Pancreas (tissue), 10 donors: ENCODE data around the gene DNAJC16. TPM values are rescaled to one million over a fixed set of nuclear protein-coding genes. Genes with fewer than 3 reads are reported as not detected.

ENCODE experiments used
- ATAC-seq, 4 donors: fragments of 200-7000 bp; cut with Tn5 transposase; one replicate each; pipeline versions ENCODE4 v1.8.0 to v1.9.1; 2020; ENCODE audit warnings: mild to moderate bottlenecking in 4 of 4, moderate library complexity in 4 of 4
- DNase-seq, 6 donors: peaks; one replicate each; pipeline ENCODE4 v3.0.0-alpha.2; 2020
- FAIRE-seq: peaks from 2 replicates; lab custom pipeline; 2012; peaks lifted over from hg19 to GRCh38; lab: Jason Lieb, UNC
- H3K27ac ChIP-seq, 4 donors: fragments of 200-600 bp; sonication (generic); 1 replicate in 3 of 4; 2 replicates in 1 of 4; pipeline versions ENCODE4 v1.5.0 to v1.8.0; 2020
- H3K27me3 ChIP-seq, 4 donors: fragments of 200-600 bp; one replicate each; pipeline ENCODE4 v1.8.0; 2021
- H3K36me3 ChIP-seq, 3 donors: fragments of 200-600 bp; sonication (generic) in 1 of 3; one replicate each; pipeline versions ENCODE4 v1.5.0 to v1.8.0; 2020 to 2021
- H3K4me1 ChIP-seq, 3 donors: fragments of 200-600 bp; one replicate each; pipeline ENCODE4 v1.8.0; 2021
- H3K4me3 ChIP-seq, 4 donors: fragments of 200-600 bp; sonication (generic) in 2 of 4; one replicate each; pipeline versions ENCODE4 v1.5.0 to v1.8.0; 2020 to 2021
- H3K9me3 ChIP-seq, 4 donors: fragments of 200-600 bp; one replicate each; pipeline ENCODE4 v1.8.0; 2021
- WGBS, 2 donors: extraction: QIAGEN DNeasy Blood & Tissue Kit; methylation state at CpG; one replicate each; pipeline ENCODE4 v1.1.7; 2013; 5-methylcytosine and 5-hydroxymethylcytosine counted together
- intact Hi-C, 3 donors: fragments of 100-400 bp; cut with DNase I; formaldehyde crosslinking; loops; one replicate each; pipeline versions ENCODE4 v1.11.1 to v1.14.2; 2022
- polyA plus RNA-seq, 2 donors: library from polyadenylated mRNA; stranded (reverse); fragments of 200-250 nt; gene quantifications; one replicate each; pipeline ENCODE4 v1.2.3, GENCODE V29; 2013
- total RNA-seq, 6 donors: library from RNA; stranded (reverse); fragmentation: NEBNext Ultra II Directional in 4 of 6; extraction: Animal tissue kit (Norgen Biotek cat#: 25700) in 4 of 6; gene quantifications; one replicate each; pipeline versions ENCODE4 v1.2.1 to v1.2.4, GENCODE V29; 2021 to 2023
- TF ChIP-seq, protein P1 (sequence below), 4 donors: fragments of 200-600 bp; sonication (generic) in 3 of 4; IDR thresholded peaks; one replicate each; pipeline versions ENCODE4 v1.5.0 to v1.8.0; 2021; ENCODE audit warnings: antibody characterized with exemption in 4 of 4
- donor health status: healthy with polysubstance abuse.
- donor health status: DM: no; HTN: no; CAD: no; lungs with moderate emphysema.
- donor health status: DM: no; HTN: no; CAD: no.
- donor health status: control.
- donor health status: control.
- donor health status: Bipolar disorder and iron deficiency.
- donor health status: DM: yes; HTN: yes; CAD: no.
- donor health status: DM: no; HTN: no; CAD: no.
- donor health status: DM: no; HTN: no; CAD: no.
- donor health status: DM: yes; HTN: yes; CAD: no.

The DNAJC16 gene
- total and polyA plus RNA-seq, 8 donors = 5.0 to 16.2 (median 9.9) TPM

GRCh38 chr1:15526021-15526489, 593 bp upstream of the DNAJC16 start:
- FAIRE-seq (no peak), ATAC-seq (no peak), DNase-seq (peak in 2 of 6 donors; percentile 41 to 55)
- intact Hi-C loops = no loop called here
- Histone ChIP-seq H3K27me3 (no peaks in the 10 kb centered on the region), H3K27ac (peak overlapping the region; percentile 72 to 97 (median 90)), H3K36me3 (no peaks in the 10 kb centered on the region), H3K9me3 (no peaks in the 10 kb centered on the region), H3K4me1 (peaks cover 19 to 28% (median 22%) of the 10 kb centered on the region in 3 donors), H3K4me3 (peak overlapping the region in 2 of 4 donors; percentile 79 to 89)
- TF ChIP-seq, protein P1, sequence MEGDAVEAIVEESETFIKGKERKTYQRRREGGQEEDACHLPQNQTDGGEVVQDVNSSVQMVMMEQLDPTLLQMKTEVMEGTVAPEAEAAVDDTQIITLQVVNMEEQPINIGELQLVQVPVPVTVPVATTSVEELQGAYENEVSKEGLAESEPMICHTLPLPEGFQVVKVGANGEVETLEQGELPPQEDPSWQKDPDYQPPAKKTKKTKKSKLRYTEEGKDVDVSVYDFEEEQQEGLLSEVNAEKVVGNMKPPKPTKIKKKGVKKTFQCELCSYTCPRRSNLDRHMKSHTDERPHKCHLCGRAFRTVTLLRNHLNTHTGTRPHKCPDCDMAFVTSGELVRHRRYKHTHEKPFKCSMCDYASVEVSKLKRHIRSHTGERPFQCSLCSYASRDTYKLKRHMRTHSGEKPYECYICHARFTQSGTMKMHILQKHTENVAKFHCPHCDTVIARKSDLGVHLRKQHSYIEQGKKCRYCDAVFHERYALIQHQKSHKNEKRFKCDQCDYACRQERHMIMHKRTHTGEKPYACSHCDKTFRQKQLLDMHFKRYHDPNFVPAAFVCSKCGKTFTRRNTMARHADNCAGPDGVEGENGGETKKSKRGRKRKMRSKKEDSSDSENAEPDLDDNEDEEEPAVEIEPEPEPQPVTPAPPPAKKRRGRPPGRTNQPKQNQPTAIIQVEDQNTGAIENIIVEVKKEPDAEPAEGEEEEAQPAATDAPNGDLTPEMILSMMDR (IDR thresholded peaks at IDR 0.05) = no peak
- 7% methylated on average over 9 of the region's 9 CpGs for WGBS, 2 donors

DNA sequence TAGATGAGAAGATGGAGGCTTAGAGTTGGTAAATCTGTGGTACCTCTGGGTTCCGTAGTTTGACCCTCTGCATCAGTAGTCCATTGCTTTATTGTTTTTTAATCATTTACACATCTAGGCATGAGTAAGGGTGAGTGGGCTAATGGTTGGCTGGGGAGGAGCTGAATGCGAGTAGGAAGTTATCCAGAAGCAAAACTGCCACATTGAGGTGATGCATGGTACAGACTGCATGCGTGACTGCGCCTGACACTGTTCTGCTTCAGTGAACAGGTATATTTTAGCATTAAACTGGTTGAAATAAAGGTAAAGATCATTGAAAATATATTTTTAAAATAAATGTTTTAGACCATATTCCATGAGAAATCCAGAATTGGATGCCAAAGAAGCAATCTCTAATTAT, 4.4 kb downstream of the DNAJC16 start:
- no peaks in the 10 kb centered on the region for H3K27me3 ChIP-seq
- no peak overlapping the region for H3K27ac ChIP-seq
- no peaks in the 10 kb centered on the region for H3K9me3 ChIP-seq

GRCh38 chr1:15531682-15532081, 5.0 kb downstream of the DNAJC16 start:
- no peak overlapping the region for H3K27ac ChIP-seq
- 92 to 95% methylated on average over 2 of the region's 2 CpGs for WGBS, 2 donors
- FAIRE-seq (no peak), ATAC-seq (no peak), DNase-seq (no peak)
- H3K36me3 ChIP-seq = peaks cover 0 to 15% (median 3%) of the 10 kb centered on the region in 3 donors
- peaks cover 5 to 17% (median 13%) of the 10 kb centered on the region in 3 donors for H3K4me1 ChIP-seq
- no peaks in the 10 kb centered on the region for H3K27me3 ChIP-seq
- no peaks in the 10 kb centered on the region for H3K9me3 ChIP-seq
- no peak overlapping the region for H3K4me3 ChIP-seq
- TF ChIP-seq, protein P1 (IDR thresholded peaks at IDR 0.05) = no peak
- intact Hi-C loops = no loop called here

More for the DNA sequence above, 4.4 kb downstream of the DNAJC16 start:
- peaks cover 8 to 18% (median 15%) of the 10 kb centered on the region in 3 donors for H3K4me1 ChIP-seq
- H3K36me3 ChIP-seq = peaks cover 0 to 8% (median 3%) of the 10 kb centered on the region in 3 donors
- TF ChIP-seq, protein P1 (IDR thresholded peaks at IDR 0.05) = no peak
- DNase-seq (no peak), ATAC-seq (no peak), FAIRE-seq (no peak)
- WGBS, 2 donors = 94 to 95% methylated on average over 4 of the region's 4 CpGs
- H3K4me3 ChIP-seq = no peak overlapping the region
- intact Hi-C loops = no loop called here

- TF ChIP-seq, protein P1 (IDR thresholded peaks at IDR 0.05) = no peak
- ATAC-seq = no peak
- Histone ChIP-seq H3K4me3 (no peak overlapping the region), H3K27ac (no peak overlapping the region), H3K36me3 (peaks cover 0 to 66% (median 30%) of the 10 kb centered on the region in 3 donors), H3K4me1 (no peaks in the 10 kb centered on the region), H3K27me3 (no peaks in the 10 kb centered on the region), H3K9me3 (no peaks in the 10 kb centered on the region)
- no peak for FAIRE-seq
- 74 to 81% methylated on average over 6 of the region's 6 CpGs for WGBS, 2 donors
- no peak for DNase-seq
- intact Hi-C loops = no loop called here
Measured at GRCh38 chr1:15538771-15539170, 12.1 kb downstream of the DNAJC16 start.

GRCh38 chr1:15540186-15540585, 13.5 kb downstream of the DNAJC16 start:
- no peak overlapping the region for H3K4me3 ChIP-seq
- DNase-seq = no peak
- ATAC-seq = no peak
- H3K27me3 ChIP-seq = no peaks in the 10 kb centered on the region
- peaks cover 0 to 77% (median 29%) of the 10 kb centered on the region in 3 donors for H3K36me3 ChIP-seq
- 90 to 97% methylated on average over 8 of the region's 8 CpGs for WGBS, 2 donors
- TF ChIP-seq, protein P1 (IDR thresholded peaks at IDR 0.05) = no peak
- FAIRE-seq = no peak
- H3K9me3 ChIP-seq = no peaks in the 10 kb centered on the region
- H3K27ac ChIP-seq = no peak overlapping the region
- H3K4me1 ChIP-seq = no peaks in the 10 kb centered on the region
- intact Hi-C loops = no loop called here
